ENCODE data around the gene AP1G2.

- TF ChIP-seq CTCF (IDR thresholded peaks at IDR 0.05) (no peak), EZH2 (IDR thresholded peaks at IDR 0.05; ENCODE audit: borderline replicate concordance, insufficient read depth, low read depth, low read length, poor library complexity, severe bottlenecking) (no peak)
These were observed 36.2 kb downstream of the AP1G2 start for GRCh38 chr14:23531391-23531790.
